Measurements from ENCODE around the gene KCNN3.

GRCh38 chr1:154829062-154829461 is 41.0 kb downstream of the KCNN3 start:
- TF ChIP-seq CTCF (IDR thresholded peaks at IDR 0.05): no peak
- TF ChIP-seq EZH2 (IDR thresholded peaks at IDR 0.05): no peak
- TF ChIP-seq EZH2phosphoT487 (IDR thresholded peaks at IDR 0.05): no peak
